Cardiac muscle cell (in vitro differentiated cells and primary cell): ENCODE measurements around the gene CDH4. TPM values are rescaled to one million over a fixed set of nuclear protein-coding genes. Genes with fewer than 3 reads are reported as not detected.
A peak's percentile ranks its signal among the peaks of the same experiment; 100 is the strongest.
"Not testable (repeated sequence)": the region's sequence is repeated elsewhere in the genome, so short reads cannot be mapped to it uniquely, and the experiment has no call there.

ENCODE experiments used
- DNase-seq, 2 donors: peaks; one replicate each; pipeline versions ENCODE4 v3.0.0 to v3.0.0-alpha.2; 2010 to 2017; ENCODE audit warnings: low read depth in 1 of 2, low spot score in 1 of 2
- H3K27ac ChIP-seq: fragments of 200-600 bp; sonication (generic); 2 replicates; pipeline ENCODE4 v1.5.1; 2016
- H3K27me3 ChIP-seq: fragments of 200-600 bp; sonication (generic); 2 replicates; pipeline ENCODE4 v1.6.0; 2016; ENCODE audit warnings: control low read depth
- H3K36me3 ChIP-seq: fragments of 200-600 bp; sonication (generic); 2 replicates; pipeline ENCODE4 v1.5.1; 2016; ENCODE audit warnings: control low read depth
- H3K4me1 ChIP-seq: fragments of 200-600 bp; sonication (generic); 2 replicates; pipeline ENCODE4 v1.8.1; 2017; ENCODE audit warnings: low read depth, mild to moderate bottlenecking, mixed run types
- H3K4me3 ChIP-seq: fragments of 200-600 bp; sonication (generic); 2 replicates; pipeline ENCODE4 v1.5.1; 2016; ENCODE audit warnings: mild to moderate bottlenecking
- H3K9me3 ChIP-seq: fragments of 200-600 bp; sonication (generic); 2 replicates; pipeline ENCODE4 v1.5.1; 2017; ENCODE audit warnings: low read depth, mild to moderate bottlenecking, control low read depth
- CTCF ChIP-seq: IDR thresholded peaks from 2 replicates; pipeline ENCODE4 v1.5.1; 2012; ENCODE audit warnings: low read depth, mild to moderate bottlenecking, low read length
- polyA plus RNA-seq: library from polyadenylated mRNA; unstranded; fragments of >200 nt; fragmentation: Nextera tagmentation; extraction: Ambion mirVana; gene quantifications from 2 replicates; pipeline ENCODE4 v1.2.1, GENCODE V29; 2016
- total RNA-seq: library from RNA; depleted of rRNA; stranded (reverse); fragments of >200 nt; gene quantifications from 2 replicates; pipeline ENCODE4 v1.2.3, GENCODE V29; 2016

The CDH4 gene
- total and polyA plus RNA-seq, 2 experiments from 2014 or later: 0.43 to 0.80 TPM

- TF ChIP-seq CTCF: no peak
- H3K4me3 ChIP-seq: no peak overlapping the region
- no peaks in the 10 kb centered on the region for H3K27me3 ChIP-seq
- H3K36me3 ChIP-seq: no peaks in the 10 kb centered on the region
- DNase-seq: no peak
- no peaks in the 10 kb centered on the region for H3K4me1 ChIP-seq
- H3K27ac ChIP-seq: no peak overlapping the region
- H3K9me3 ChIP-seq: no peaks in the 10 kb centered on the region
Observed at GRCh38 chr20:61979090-61979489, 727.0 kb downstream of the CDH4 start.

DNA sequence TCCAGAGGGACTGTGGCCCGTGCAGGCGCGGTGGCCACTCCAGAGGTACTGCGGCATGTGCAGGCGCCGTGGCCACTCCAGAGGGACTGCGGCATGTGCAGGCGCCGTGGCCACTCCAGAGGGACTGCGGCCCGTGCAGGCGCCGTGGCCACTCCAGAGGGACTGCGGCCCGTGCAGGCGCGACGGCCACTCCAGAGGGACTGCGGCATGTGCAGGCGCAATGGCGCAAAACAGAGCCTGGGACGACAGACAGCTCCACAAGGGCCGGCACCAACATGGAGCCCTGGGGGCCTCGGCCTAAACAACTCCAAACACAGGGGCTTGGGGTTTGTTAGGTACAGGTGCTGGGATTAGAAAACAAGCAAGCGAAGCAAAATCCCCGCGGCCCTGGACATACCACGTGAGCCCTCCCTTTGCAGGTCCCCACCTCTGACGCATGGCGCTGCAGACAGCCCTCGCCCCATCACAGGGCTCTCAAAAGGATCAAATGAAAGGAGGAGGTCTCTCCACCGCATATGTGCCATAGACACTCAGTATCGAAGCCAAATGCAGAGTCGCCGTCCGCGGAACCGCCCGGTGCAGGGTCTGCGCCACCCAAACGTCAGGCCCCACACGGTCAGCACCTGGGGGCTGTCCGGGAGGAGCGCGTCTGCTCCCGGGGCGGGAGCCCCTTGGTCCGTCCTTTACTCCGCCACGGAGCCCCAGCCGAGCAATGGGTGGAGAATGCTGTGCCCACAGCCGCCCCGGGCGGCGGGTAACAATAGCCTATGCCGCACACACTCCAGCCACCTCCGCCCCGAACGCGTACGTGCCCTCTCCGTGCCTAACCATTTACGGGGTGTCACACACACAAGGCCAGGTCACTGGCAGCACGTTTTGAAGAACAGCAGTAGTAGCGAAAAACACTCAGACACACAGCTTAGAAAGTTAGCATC is 727.9 kb downstream of the CDH4 start:
- no peak for DNase-seq
- no peaks in the 10 kb centered on the region for H3K36me3 ChIP-seq
- H3K4me1 ChIP-seq: no peaks in the 10 kb centered on the region
- no peak for TF ChIP-seq CTCF
- no peaks in the 10 kb centered on the region for H3K9me3 ChIP-seq
- H3K27me3 ChIP-seq: no peaks in the 10 kb centered on the region
- H3K4me3 ChIP-seq: no peak overlapping the region
- H3K27ac ChIP-seq: no peak overlapping the region

- DNase-seq: peak; percentile 15 to 36
- Histone ChIP-seq H3K9me3 (no peaks in the 10 kb centered on the region), H3K4me3 (no peak overlapping the region), H3K27ac (no peak overlapping the region), H3K27me3 (no peaks in the 10 kb centered on the region), H3K4me1 (no peaks in the 10 kb centered on the region), H3K36me3 (no peaks in the 10 kb centered on the region)
- TF ChIP-seq CTCF: peak; percentile 30
Observed at GRCh38 chr20:61980647-61981583, 728.9 kb downstream of the CDH4 start.

DNA sequence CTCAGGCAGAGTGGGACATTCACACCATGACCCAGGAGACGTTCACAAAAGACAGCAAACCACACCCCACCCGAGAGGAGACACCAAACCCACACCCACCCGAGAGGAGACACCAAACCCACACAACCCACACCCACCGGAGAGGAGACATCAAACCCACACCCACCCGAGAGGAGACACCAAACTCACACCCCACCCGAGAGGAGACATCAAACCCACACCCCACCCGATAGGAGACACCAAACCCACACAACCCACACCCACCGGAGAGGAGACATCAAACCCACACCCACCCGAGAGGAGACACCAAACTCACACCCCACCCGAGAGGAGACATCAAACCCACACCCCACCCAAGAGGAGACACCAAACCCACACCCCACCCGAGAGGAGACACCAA is 729.6 kb downstream of the CDH4 start:
- H3K27me3 ChIP-seq, H3K36me3 ChIP-seq, H3K27ac ChIP-seq, H3K9me3 ChIP-seq, DNase-seq, H3K4me3 ChIP-seq, H3K4me1 ChIP-seq: not testable (repeated sequence)

DNA sequence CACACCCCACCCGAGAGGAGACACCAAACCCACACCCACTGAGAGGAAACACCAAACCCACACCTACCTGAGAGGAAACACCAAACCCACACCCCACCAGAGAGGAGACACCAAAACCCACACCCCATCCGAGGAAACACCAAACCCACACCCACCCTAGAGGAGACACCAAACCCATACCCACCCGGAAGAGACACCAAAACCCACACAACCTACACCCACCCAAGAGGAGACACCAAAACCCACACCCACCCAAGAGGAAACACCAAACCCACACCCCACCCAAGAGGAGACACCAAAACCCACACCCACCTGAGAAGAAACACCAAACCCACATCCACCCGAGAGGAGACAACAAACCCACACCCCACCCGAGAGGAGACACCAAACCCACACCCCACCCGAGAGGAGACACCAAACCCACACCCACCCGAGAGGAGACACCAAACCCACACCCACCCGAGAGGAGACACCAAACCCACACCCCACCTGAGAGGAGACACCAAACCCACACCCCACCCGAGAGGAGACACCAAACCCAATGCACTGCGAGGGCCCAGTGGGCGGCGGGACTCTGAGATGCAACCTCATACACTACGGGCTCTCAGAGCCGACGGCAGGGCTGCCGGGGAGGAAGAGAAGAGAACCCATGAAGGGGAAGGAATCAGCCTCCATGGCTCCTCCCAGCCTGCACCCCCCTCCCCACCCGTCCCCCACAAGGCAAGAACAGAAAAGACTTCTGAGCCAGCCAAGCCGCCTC is 730.3 kb downstream of the CDH4 start:
- Histone ChIP-seq H3K36me3 (no peaks in the 10 kb centered on the region), H3K4me3 (no peak overlapping the region), H3K9me3 (no peaks in the 10 kb centered on the region), H3K27ac (no peak overlapping the region), H3K4me1 (peaks cover 10% of the 10 kb centered on the region), H3K27me3 (no peaks in the 10 kb centered on the region)
- no peak for DNase-seq
- no peak for TF ChIP-seq CTCF
